ENCODE results near the gene RHBDD1.

Gene RHBDD1

DNA sequence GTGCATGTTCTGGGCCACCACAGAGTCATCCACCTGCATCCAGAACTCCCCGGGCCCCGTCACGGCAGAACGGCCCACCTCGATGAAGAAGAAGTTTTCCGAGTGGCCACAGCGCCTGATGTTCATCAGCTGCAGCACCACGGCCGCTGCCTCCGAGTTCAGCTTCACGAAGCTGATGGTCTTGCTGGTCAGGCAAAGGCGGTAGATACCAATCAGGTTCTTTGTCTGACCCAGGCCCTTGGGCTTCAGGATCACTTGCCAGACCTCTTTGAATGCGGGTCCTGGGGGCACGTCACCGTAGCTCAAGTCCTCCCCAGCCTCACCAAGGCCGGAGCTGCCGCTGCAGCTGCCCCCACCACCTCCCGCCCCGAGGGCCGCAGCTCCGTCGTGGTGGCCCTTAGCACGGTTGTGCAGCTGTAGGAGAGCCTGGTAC, 37.8 kb upstream of the RHBDD1 start:
- peaks cover 10% of the 10 kb centered on the region for H3K9me3 Mint-ChIP-seq
- DNase-seq, result no peak
- H3K27ac Mint-ChIP-seq, result no peak overlapping the region

DNA sequence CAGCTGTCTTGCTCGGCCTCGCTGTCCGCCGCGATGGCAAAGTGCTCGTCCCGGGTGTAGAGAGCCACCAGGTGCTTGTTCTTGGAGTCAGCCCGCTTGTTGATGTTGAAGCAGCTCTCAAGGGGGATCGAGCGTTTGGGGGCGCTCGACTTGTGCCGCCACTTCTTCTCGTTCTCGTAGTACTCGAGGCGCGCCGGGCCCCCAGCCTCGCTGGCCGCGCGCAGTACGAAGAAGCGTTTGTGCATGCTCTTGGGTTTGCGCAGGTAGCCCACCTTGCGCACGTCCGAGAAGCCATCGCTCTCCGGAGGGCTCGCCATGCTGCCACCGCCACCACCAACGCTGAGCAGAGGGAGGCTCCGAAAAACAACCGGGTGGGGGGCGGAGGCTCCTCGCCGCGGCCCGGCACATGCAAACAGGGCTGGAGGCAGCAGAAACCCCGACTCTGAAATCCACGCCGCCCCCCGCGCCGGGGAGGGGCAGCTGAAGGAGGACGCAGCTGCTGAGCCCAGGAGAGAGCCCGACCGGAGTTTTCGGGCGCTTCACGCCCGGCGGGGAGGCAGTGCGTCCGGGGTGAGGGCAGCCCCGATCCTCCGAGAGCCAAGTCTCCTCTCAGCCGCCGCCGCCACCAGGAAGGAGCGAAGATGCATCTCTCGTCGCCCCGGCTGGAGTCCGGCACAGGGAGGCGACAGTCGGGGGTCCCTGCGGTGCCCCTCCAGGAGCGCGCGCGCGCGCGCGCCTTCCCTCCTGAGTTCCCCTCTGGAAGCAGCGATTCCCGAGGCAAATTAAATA, 37.2 kb upstream of the RHBDD1 start:
- Mint-ChIP-seq H3K4me3 (peak overlapping the region; percentile 84), H3K36me3 (ENCODE audit: low read depth) (peaks cover 29% of the 10 kb centered on the region), H3K27ac (no peak overlapping the region), H3K27me3 (ENCODE audit: low read depth, poor library complexity) (peaks cover 8% of the 10 kb centered on the region), H3K9me3 (peaks cover 10% of the 10 kb centered on the region), H3K4me1 (peaks cover 36% of the 10 kb centered on the region)
- peak; percentile 67 for DNase-seq
- TF ChIP-seq, protein P1, sequence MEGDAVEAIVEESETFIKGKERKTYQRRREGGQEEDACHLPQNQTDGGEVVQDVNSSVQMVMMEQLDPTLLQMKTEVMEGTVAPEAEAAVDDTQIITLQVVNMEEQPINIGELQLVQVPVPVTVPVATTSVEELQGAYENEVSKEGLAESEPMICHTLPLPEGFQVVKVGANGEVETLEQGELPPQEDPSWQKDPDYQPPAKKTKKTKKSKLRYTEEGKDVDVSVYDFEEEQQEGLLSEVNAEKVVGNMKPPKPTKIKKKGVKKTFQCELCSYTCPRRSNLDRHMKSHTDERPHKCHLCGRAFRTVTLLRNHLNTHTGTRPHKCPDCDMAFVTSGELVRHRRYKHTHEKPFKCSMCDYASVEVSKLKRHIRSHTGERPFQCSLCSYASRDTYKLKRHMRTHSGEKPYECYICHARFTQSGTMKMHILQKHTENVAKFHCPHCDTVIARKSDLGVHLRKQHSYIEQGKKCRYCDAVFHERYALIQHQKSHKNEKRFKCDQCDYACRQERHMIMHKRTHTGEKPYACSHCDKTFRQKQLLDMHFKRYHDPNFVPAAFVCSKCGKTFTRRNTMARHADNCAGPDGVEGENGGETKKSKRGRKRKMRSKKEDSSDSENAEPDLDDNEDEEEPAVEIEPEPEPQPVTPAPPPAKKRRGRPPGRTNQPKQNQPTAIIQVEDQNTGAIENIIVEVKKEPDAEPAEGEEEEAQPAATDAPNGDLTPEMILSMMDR (IDR thresholded peaks at IDR 0.05), result no peak

More for the DNA sequence above, 37.8 kb upstream of the RHBDD1 start:
- Mint-ChIP-seq H3K4me1 (peaks cover 42% of the 10 kb centered on the region), H3K36me3 (ENCODE audit: low read depth) (peaks cover 29% of the 10 kb centered on the region), H3K27me3 (ENCODE audit: low read depth, poor library complexity) (peaks cover 8% of the 10 kb centered on the region), H3K4me3 (peak overlapping the region; percentile 84)
- TF ChIP-seq, protein P1 (IDR thresholded peaks at IDR 0.05), result no peak

DNA sequence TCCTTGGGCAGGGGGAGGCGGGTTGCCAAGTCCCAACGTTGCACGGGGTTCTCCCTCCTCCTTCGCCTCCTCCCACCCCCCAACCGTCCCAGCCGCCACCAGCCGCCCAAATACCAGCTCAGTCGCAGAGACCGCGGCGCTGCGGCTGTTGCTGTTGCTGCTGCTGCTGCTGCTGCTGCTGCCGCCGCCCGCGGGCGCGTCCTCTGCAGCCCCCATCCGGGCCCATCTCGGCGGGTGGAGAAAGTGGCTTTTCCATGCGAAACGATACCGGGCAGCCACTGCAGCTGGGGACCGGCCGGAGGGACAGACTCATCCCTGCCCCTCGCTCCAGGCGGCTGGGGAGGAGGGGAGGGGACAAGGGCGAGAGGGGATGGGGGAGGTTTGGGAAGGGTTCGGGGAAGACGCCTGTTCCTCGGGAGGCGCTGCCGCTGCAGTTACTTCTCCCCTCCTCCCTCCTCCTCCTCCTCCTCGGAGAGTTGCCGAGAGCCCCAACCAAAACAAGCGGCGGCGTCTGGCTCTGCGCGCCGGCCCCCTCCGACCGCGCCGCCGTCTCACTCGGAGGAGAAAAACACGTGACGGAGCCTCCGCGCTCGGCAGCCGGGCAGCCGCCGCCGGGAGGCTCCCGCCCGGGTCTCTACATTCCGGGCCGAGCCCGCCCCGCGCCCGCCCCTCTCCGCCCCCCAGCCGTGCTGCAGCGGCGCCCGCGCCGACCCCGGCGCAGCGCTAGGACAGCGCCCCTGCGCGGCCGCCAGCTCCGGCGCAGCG, 36.5 kb upstream of the RHBDD1 start, which contains the start of gene IRS1:
Gene IRS1 (minus strand): TSS at position 610 of the 765 bp plus-strand sequence. CDS start 1,082 bp downstream, outside the sequence.
- Mint-ChIP-seq H3K9me3 (peaks cover 10% of the 10 kb centered on the region), H3K36me3 (ENCODE audit: low read depth) (peaks cover 26% of the 10 kb centered on the region), H3K27me3 (ENCODE audit: low read depth, poor library complexity) (peaks cover 8% of the 10 kb centered on the region), H3K4me1 (peaks cover 28% of the 10 kb centered on the region), H3K4me3 (peak within 1 kb of the TSS; percentile 95), H3K27ac (peak within 1 kb of the TSS; percentile 66)
- DNase-seq, result peak; percentile 81
- TF ChIP-seq, protein P1 (IDR thresholded peaks at IDR 0.05), result no peak

DNA sequence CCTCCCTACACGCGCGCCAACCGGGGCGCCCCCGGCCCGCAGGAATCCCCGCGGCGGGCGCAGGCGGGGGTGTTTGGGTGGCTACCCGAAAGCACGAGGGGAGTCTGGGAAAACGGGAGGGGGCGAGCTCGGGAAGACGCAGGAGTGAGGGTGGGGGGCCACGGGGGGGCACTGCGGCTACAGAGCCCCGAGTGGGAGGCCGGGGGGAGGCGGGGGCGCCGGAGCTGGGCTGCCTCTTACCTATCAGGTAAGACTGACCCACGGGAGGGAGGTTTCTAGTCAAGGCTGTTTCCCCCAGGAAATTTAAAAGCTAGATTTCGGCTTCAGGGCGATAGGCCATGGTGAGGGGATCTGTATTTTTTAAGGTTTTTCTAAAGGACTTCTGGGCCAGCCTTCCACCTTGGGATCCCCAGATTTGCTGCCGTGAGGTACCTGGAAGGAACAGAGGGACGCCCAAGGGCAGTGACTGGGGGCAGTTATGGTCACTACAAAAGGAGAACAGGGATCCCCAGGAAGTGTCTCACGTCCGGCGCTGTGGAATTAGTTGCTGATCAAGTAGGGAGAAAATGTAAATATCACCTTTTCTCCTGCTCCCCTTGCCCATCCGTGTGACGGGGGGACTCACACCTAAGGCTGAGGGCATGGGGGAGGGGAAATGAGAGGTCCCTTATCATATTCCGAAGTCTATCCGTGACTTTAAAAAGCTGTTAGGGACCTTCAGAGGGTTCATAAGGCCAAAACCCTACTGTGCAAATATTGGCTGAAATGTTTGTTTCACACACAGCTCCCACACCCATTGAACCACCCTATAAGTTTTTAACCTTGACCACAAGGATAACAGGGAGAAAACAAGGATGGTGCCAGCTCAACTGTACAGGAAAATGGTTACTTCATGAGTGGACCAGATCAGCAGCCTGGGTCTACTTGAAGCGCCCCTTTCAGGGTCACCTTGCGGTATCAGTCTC, 35.6 kb upstream of the RHBDD1 start:
- Mint-ChIP-seq H3K9me3 (peaks cover 10% of the 10 kb centered on the region), H3K27ac (peak overlapping the region; percentile 66), H3K36me3 (ENCODE audit: low read depth) (peaks cover 23% of the 10 kb centered on the region), H3K27me3 (ENCODE audit: low read depth, poor library complexity) (peaks cover 8% of the 10 kb centered on the region), H3K4me3 (peak overlapping the region; percentile 95), H3K4me1 (peaks cover 23% of the 10 kb centered on the region)
- peak; percentile 12 for DNase-seq
- TF ChIP-seq, protein P1 (IDR thresholded peaks at IDR 0.05), result no peak

DNA sequence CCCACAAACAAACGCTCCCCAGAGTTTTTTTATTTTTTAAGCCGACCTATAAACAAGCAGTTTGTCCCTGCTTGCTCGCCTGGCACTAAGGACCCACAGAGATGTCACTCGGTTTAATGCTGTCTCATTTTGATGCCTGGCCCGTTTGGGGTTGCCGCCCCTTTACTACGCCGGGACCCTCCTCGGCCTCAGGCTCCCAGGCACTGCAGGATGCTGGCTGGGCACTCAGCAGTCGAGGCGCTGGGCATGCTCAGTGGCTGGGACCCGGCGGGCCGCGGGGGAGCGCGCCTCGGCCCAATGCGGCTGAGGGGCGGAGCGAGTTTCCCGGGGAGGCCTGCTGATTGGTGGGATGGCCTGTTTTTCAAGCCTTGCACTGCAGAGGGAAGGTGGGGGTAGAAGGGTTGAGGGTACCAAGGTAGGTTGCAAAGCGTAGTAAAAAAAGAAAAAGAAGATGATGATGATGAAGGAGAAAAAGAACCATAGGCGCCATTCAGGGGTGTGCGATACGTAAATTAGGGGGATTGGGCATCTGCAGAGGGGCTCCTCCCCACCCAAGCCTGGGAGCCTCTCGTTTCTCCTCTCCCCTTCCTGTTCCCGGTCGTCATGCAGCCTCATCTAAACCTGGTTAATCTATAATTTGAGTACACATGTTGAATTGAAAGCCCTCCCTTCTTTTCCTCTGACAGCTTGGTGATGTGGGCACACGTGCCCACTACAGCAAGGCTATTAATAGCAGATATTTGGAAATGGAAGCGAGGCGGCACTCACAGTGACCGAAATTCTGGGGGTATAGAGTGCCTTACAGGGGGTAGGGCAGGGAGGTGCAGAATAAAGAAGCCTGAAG, 34.7 kb upstream of the RHBDD1 start:
- H3K27ac Mint-ChIP-seq, result no peak overlapping the region
- peaks cover 22% of the 10 kb centered on the region for H3K4me1 Mint-ChIP-seq
- TF ChIP-seq, protein P1 (IDR thresholded peaks at IDR 0.05), result no peak
- peak; percentile 91 for DNase-seq
- peaks cover 20% of the 10 kb centered on the region for H3K36me3 Mint-ChIP-seq (ENCODE audit: low read depth)
- H3K27me3 Mint-ChIP-seq (ENCODE audit: low read depth, poor library complexity), result peaks cover 8% of the 10 kb centered on the region
- H3K9me3 Mint-ChIP-seq, result peaks cover 8% of the 10 kb centered on the region
- H3K4me3 Mint-ChIP-seq, result peak overlapping the region; percentile 95
